IPS-18a (cell line): Measurements from ENCODE around the gene TIMM17A.
"Not testable (repeated sequence)": the region's sequence is repeated elsewhere in the genome, so short reads cannot be mapped to it uniquely, and the experiment has no call there.

Experiments
- H3K27ac ChIP-seq: one replicate; pipeline ENCODE4 v1.5.1; 2013; ENCODE audit warnings: low read length
- H3K27me3 ChIP-seq: one replicate; pipeline ENCODE4 v1.6.1; 2013; ENCODE audit warnings: mild to moderate bottlenecking, low read length; ENCODE audit not compliant: control insufficient read depth, insufficient read depth
- H3K36me3 ChIP-seq: one replicate; pipeline ENCODE4 v1.6.1; 2013; ENCODE audit warnings: low read depth, low read length; ENCODE audit not compliant: control insufficient read depth
- H3K4me1 ChIP-seq: one replicate; pipeline ENCODE4 v1.6.1; 2013; ENCODE audit warnings: low read depth, low read length; ENCODE audit not compliant: control insufficient read depth
- H3K4me3 ChIP-seq: one replicate; pipeline ENCODE4 v1.5.1; 2013; ENCODE audit warnings: low read length
- H3K9ac ChIP-seq: one replicate; pipeline ENCODE4 v1.6.1; 2013; ENCODE audit warnings: mild to moderate bottlenecking, low read length, moderate library complexity
- H3K9me3 ChIP-seq: one replicate; pipeline ENCODE4 v1.6.1; 2013; ENCODE audit warnings: low read depth, low read length; ENCODE audit not compliant: control insufficient read depth

TIMM17A gene

GRCh38 chr1:201925981-201926645, 29.2 kb upstream of the TIMM17A start:
- no peak overlapping the region for H3K27ac ChIP-seq
- no peaks in the 10 kb centered on the region for H3K9me3 ChIP-seq
- no peaks in the 10 kb centered on the region for H3K4me1 ChIP-seq
- H3K9ac ChIP-seq, result no peak overlapping the region
- no peak overlapping the region for H3K4me3 ChIP-seq
- H3K36me3 ChIP-seq, result no peaks in the 10 kb centered on the region
- H3K27me3 ChIP-seq, result no peaks in the 10 kb centered on the region

- no peaks in the 10 kb centered on the region for H3K27me3 ChIP-seq
- H3K27ac ChIP-seq, result no peak overlapping the region
- H3K4me1 ChIP-seq, result no peaks in the 10 kb centered on the region
Measured at GRCh38 chr1:201928266-201928665, 27.0 kb upstream of the TIMM17A start.

GRCh38 chr1:201930137-201930536, 25.2 kb upstream of the TIMM17A start:
- H3K4me1 ChIP-seq, result no peaks in the 10 kb centered on the region
- no peaks in the 10 kb centered on the region for H3K9me3 ChIP-seq
- no peak overlapping the region for H3K4me3 ChIP-seq
- H3K27me3 ChIP-seq, result no peaks in the 10 kb centered on the region
- no peak overlapping the region for H3K9ac ChIP-seq
- H3K36me3 ChIP-seq, result no peaks in the 10 kb centered on the region
- H3K27ac ChIP-seq, result no peak overlapping the region

More at GRCh38 chr1:201928266-201928665, 27.0 kb upstream of the TIMM17A start:
- Histone ChIP-seq H3K36me3 (no peaks in the 10 kb centered on the region), H3K9ac (no peak overlapping the region), H3K4me3 (no peak overlapping the region), H3K9me3 (no peaks in the 10 kb centered on the region)

GRCh38 chr1:201930803-201931202, 24.5 kb upstream of the TIMM17A start:
- Histone ChIP-seq H3K27ac (no peak overlapping the region), H3K4me1 (no peaks in the 10 kb centered on the region), H3K4me3 (no peak overlapping the region), H3K9ac (no peak overlapping the region), H3K9me3 (no peaks in the 10 kb centered on the region), H3K36me3 (no peaks in the 10 kb centered on the region), H3K27me3 (no peaks in the 10 kb centered on the region)

- H3K9ac ChIP-seq, result no peak overlapping the region
- no peaks in the 10 kb centered on the region for H3K36me3 ChIP-seq
- H3K9me3 ChIP-seq, result no peaks in the 10 kb centered on the region
- no peaks in the 10 kb centered on the region for H3K27me3 ChIP-seq
- no peaks in the 10 kb centered on the region for H3K4me1 ChIP-seq
- H3K27ac ChIP-seq, result no peak overlapping the region
- H3K4me3 ChIP-seq, result no peak overlapping the region
Measured at GRCh38 chr1:201933840-201934430, 21.4 kb upstream of the TIMM17A start.

GRCh38 chr1:201937624-201938213, 17.6 kb upstream of the TIMM17A start:
- Histone ChIP-seq H3K4me1 (peaks cover 3% of the 10 kb centered on the region), H3K27ac (no peak overlapping the region), H3K27me3 (no peaks in the 10 kb centered on the region), H3K9me3 (no peaks in the 10 kb centered on the region), H3K9ac (no peak overlapping the region), H3K36me3 (no peaks in the 10 kb centered on the region), H3K4me3 (no peak overlapping the region)

- Histone ChIP-seq H3K9me3 (no peaks in the 10 kb centered on the region), H3K4me1 (peaks cover 3% of the 10 kb centered on the region), H3K4me3 (no peak overlapping the region), H3K36me3 (no peaks in the 10 kb centered on the region), H3K27me3 (no peaks in the 10 kb centered on the region), H3K27ac (no peak overlapping the region), H3K9ac (no peak overlapping the region)
Measured at GRCh38 chr1:201938440-201939035, 16.8 kb upstream of the TIMM17A start.

GRCh38 chr1:201939148-201939547, 16.2 kb upstream of the TIMM17A start:
- no peaks in the 10 kb centered on the region for H3K36me3 ChIP-seq
- H3K9me3 ChIP-seq, result no peaks in the 10 kb centered on the region
- peaks cover 3% of the 10 kb centered on the region for H3K4me1 ChIP-seq
- H3K27ac ChIP-seq, result no peak overlapping the region
- H3K27me3 ChIP-seq, result no peaks in the 10 kb centered on the region
- H3K9ac ChIP-seq, result no peak overlapping the region
- no peak overlapping the region for H3K4me3 ChIP-seq

- Histone ChIP-seq H3K27ac (no peak overlapping the region), H3K4me3 (no peak overlapping the region), H3K9me3 (no peaks in the 10 kb centered on the region), H3K4me1 (peaks cover 3% of the 10 kb centered on the region), H3K9ac (no peak overlapping the region), H3K36me3 (no peaks in the 10 kb centered on the region), H3K27me3 (no peaks in the 10 kb centered on the region)
Measured at GRCh38 chr1:201939574-201939973, 15.7 kb upstream of the TIMM17A start.

- H3K27me3 ChIP-seq, H3K4me3 ChIP-seq, H3K27ac ChIP-seq, H3K9ac ChIP-seq, H3K9me3 ChIP-seq, H3K4me1 ChIP-seq, H3K36me3 ChIP-seq: not testable (repeated sequence)
Measured at GRCh38 chr1:201940316-201940715, 15.0 kb upstream of the TIMM17A start.

GRCh38 chr1:201941420-201942128, 13.7 kb upstream of the TIMM17A start:
- H3K9ac ChIP-seq, result peak overlapping the region; percentile 57
- H3K36me3 ChIP-seq, result no peaks in the 10 kb centered on the region
- H3K9me3 ChIP-seq, result no peaks in the 10 kb centered on the region
- peak overlapping the region; percentile 44 for H3K4me3 ChIP-seq
- peaks cover 13% of the 10 kb centered on the region for H3K4me1 ChIP-seq
- H3K27me3 ChIP-seq, result peaks cover 9% of the 10 kb centered on the region
- peak overlapping the region; percentile 58 for H3K27ac ChIP-seq
